ENCODE data around the gene SAXO1. TPM values are rescaled to one million over a fixed set of nuclear protein-coding genes. Genes with fewer than 3 reads are reported as not detected.

SAXO1 gene
- total RNA-seq, 1 donor from 2014 or later: under 0.01 TPM

- DNase-seq (ENCODE audit: low read depth): no peak
Measured at GRCh38 chr9:18910916-18911315, 122.1 kb downstream of the SAXO1 start.

GRCh38 chr9:18910435-18910834 is 122.6 kb downstream of the SAXO1 start:
- DNase-seq (ENCODE audit: low read depth): peak; percentile 38

- DNase-seq (ENCODE audit: low read depth): no peak
Measured at GRCh38 chr9:18909140-18910018, 123.6 kb downstream of the SAXO1 start.

- DNase-seq (ENCODE audit: low read depth): no peak
Measured at GRCh38 chr9:18907927-18908625, 124.9 kb downstream of the SAXO1 start.

- DNase-seq (ENCODE audit: low read depth): peak; percentile 70
Measured at GRCh38 chr9:18906656-18907395, 126.2 kb downstream of the SAXO1 start.

- DNase-seq (ENCODE audit: low read depth): no peak
Measured at GRCh38 chr9:18905883-18906629, 127.0 kb downstream of the SAXO1 start.

GRCh38 chr9:18905028-18905882 is 127.8 kb downstream of the SAXO1 start:
- DNase-seq (ENCODE audit: low read depth): peak; percentile 37

GRCh38 chr9:18903450-18903849 is 129.6 kb downstream of the SAXO1 start:
- DNase-seq (ENCODE audit: low read depth): no peak

- DNase-seq (ENCODE audit: low read depth): no peak
Measured at GRCh38 chr9:18896531-18897179, 136.4 kb downstream of the SAXO1 start.

- no peak for DNase-seq (ENCODE audit: low read depth)
Measured at GRCh38 chr9:18896004-18896403, 137.0 kb downstream of the SAXO1 start.

GRCh38 chr9:18893491-18893890 is 139.5 kb downstream of the SAXO1 start:
- no peak for DNase-seq (ENCODE audit: low read depth)

- no peak for DNase-seq (ENCODE audit: low read depth)
Measured at GRCh38 chr9:18893046-18893445, 140.0 kb downstream of the SAXO1 start.

GRCh38 chr9:18891946-18892670 is 140.9 kb downstream of the SAXO1 start:
- no peak for DNase-seq (ENCODE audit: low read depth)

- DNase-seq (ENCODE audit: low read depth): no peak
Measured at GRCh38 chr9:18890372-18890771, 142.6 kb downstream of the SAXO1 start.

- no peak for DNase-seq (ENCODE audit: low read depth)
Measured at GRCh38 chr9:18889550-18889949, 143.5 kb downstream of the SAXO1 start.

GRCh38 chr9:18888290-18888689 is 144.7 kb downstream of the SAXO1 start:
- DNase-seq (ENCODE audit: low read depth): no peak

GRCh38 chr9:18887546-18887945 is 145.5 kb downstream of the SAXO1 start:
- no peak for DNase-seq (ENCODE audit: low read depth)

GRCh38 chr9:18881758-18882157 is 151.3 kb downstream of the SAXO1 start:
- no peak for DNase-seq (ENCODE audit: low read depth)

- no peak for DNase-seq (ENCODE audit: low read depth)
Measured at GRCh38 chr9:18877984-18878383, 155.0 kb downstream of the SAXO1 start.
